ENCODE data around the gene MCOLN3.
"Not testable (repeated sequence)": the region's sequence is repeated elsewhere in the genome, so short reads cannot be mapped to it uniquely, and the experiment has no call there.

The MCOLN3 gene

GRCh38 chr1:84996846-84997666, 51.2 kb downstream of the MCOLN3 start, which contains the start of gene MCOLN2:
MCOLN2 (minus strand) TSS chr1:84997113; CDS start chr1:84996872, 241 bp downstream.
- Histone ChIP-seq H3K4me3 (ENCODE audit: low read depth, low read length) (peak within 1 kb of the TSS; percentile 56), H3K9me3 (ENCODE audit: severe bottlenecking) (no peaks in the 10 kb centered on the region), H3K27ac (no peak within 1 kb of the TSS), H3K27me3 (ENCODE audit: insufficient read depth, low read depth, severe bottlenecking) (peaks cover 7% of the 10 kb centered on the region), H3K36me3 (no peaks in the 10 kb centered on the region)
- peak; percentile 47 for DNase-seq
- no peak for TF ChIP-seq CTCF (IDR thresholded peaks at IDR 0.05; ENCODE audit: low read depth, low read length)

- H3K27ac ChIP-seq, result no peak overlapping the region
- TF ChIP-seq CTCF (IDR thresholded peaks at IDR 0.05; ENCODE audit: low read depth, low read length), result no peak
- H3K36me3 ChIP-seq, result no peaks in the 10 kb centered on the region
- H3K9me3 ChIP-seq (ENCODE audit: severe bottlenecking), result no peaks in the 10 kb centered on the region
- no peak for DNase-seq
- peaks cover 7% of the 10 kb centered on the region for H3K27me3 ChIP-seq (ENCODE audit: insufficient read depth, low read depth, severe bottlenecking)
- H3K4me3 ChIP-seq (ENCODE audit: low read depth, low read length), result no peak overlapping the region; the same call in 1 of the 2 replicates
Observed at GRCh38 chr1:84995484-84996334, 52.6 kb downstream of the MCOLN3 start.

- H3K27me3 ChIP-seq (ENCODE audit: insufficient read depth, low read depth, severe bottlenecking), result no peaks in the 10 kb centered on the region
- no peak overlapping the region for H3K27ac ChIP-seq
- no peak for TF ChIP-seq CTCF (IDR thresholded peaks at IDR 0.05; ENCODE audit: low read depth, low read length)
- no peaks in the 10 kb centered on the region for H3K9me3 ChIP-seq (ENCODE audit: severe bottlenecking)
- no peak for DNase-seq
- H3K36me3 ChIP-seq, result no peaks in the 10 kb centered on the region
- H3K4me3 ChIP-seq (ENCODE audit: low read depth, low read length), result no peak overlapping the region
Observed at GRCh38 chr1:84991097-84991920, 57.0 kb downstream of the MCOLN3 start.

GRCh38 chr1:84988588-84988987, 59.7 kb downstream of the MCOLN3 start:
- H3K36me3 ChIP-seq, result no peaks in the 10 kb centered on the region
- DNase-seq, result no peak
- H3K4me3 ChIP-seq (ENCODE audit: low read depth, low read length), result no peak overlapping the region
- TF ChIP-seq CTCF (IDR thresholded peaks at IDR 0.05; ENCODE audit: low read depth, low read length), result no peak
- H3K27me3 ChIP-seq (ENCODE audit: insufficient read depth, low read depth, severe bottlenecking), result no peaks in the 10 kb centered on the region
- H3K27ac ChIP-seq, result no peak overlapping the region
- H3K9me3 ChIP-seq (ENCODE audit: severe bottlenecking), result no peaks in the 10 kb centered on the region

- not testable (repeated sequence) for H3K36me3 ChIP-seq; H3K4me3 ChIP-seq (ENCODE audit: low read depth, low read length)
Observed at GRCh38 chr1:84986561-84986960, 61.7 kb downstream of the MCOLN3 start.

More at GRCh38 chr1:84986561-84986960, 61.7 kb downstream of the MCOLN3 start:
- not testable (repeated sequence) for H3K27me3 ChIP-seq (ENCODE audit: insufficient read depth, low read depth, severe bottlenecking); H3K27ac ChIP-seq; H3K9me3 ChIP-seq (ENCODE audit: severe bottlenecking); DNase-seq

Data from WERI-Rb-1 (cell line).